ENCODE data around the gene OR5H15. TPM values are rescaled to one million over a fixed set of nuclear protein-coding genes. Genes with fewer than 3 reads are reported as not detected.
"Not testable (repeated sequence)": the region's sequence is repeated elsewhere in the genome, so short reads cannot be mapped to it uniquely, and the experiment has no call there.

The OR5H15 gene
- total and polyA plus RNA-seq, 7 experiments from 2014 or later, result not detected

DNA sequence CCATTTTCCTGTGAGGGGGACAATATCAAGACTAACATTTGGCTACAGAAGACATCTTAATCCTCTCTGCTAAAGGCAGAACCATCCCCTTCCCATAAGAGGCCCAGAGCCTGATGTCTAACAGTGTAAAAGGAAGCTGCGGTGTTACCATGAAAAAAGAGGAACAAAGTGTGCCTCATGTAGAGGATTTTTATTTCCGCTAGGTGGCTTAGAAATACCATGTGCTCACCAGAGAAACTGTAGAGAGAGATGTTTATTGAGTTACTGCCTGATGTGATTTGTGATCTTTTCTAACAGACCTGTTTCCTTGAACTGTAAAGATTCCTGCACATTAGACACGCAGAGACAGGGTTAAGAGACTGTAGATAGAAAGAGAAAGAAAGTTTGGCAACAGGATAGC lies 22.0 kb downstream of the OR5H15 start:
- Histone ChIP-seq H3K36me3 (ENCODE audit: control insufficient read depth in 2 of 3, insufficient read depth in 3 of 3, low read length in 3 of 3) (no peaks in the 10 kb centered on the region), H3K4me3 (ENCODE audit: low read length) (no peak overlapping the region), H3K27me3 (ENCODE audit: control insufficient read depth in 2 of 2, insufficient read depth in 2 of 2, low read length in 2 of 2) (no peaks in the 10 kb centered on the region), H3K4me1 (ENCODE audit: control insufficient read depth in 2 of 2, insufficient read depth in 2 of 2, low read length in 2 of 2) (no peaks in the 10 kb centered on the region), H3K9me3 (ENCODE audit: control insufficient read depth in 2 of 3, low read length in 3 of 3) (no peaks in the 10 kb centered on the region), H3K27ac (ENCODE audit: low read depth, low read length) (no peak overlapping the region)
- peak in 3 of 9 donors; percentile 1 to 10 (median 3) for DNase-seq
- Mint-ChIP-seq H3K4me1 (peaks cover 0 to 5% (median 1%) of the 10 kb centered on the region in 7 donors), H3K27ac (no peak overlapping the region), H3K36me3 (no peaks in the 10 kb centered on the region), H3K4me3 (no peak overlapping the region), H3K9me3 (peaks cover 0 to 2% (median 0%) of the 10 kb centered on the region in 11 donors), H3K27me3 (peaks cover 8 to 19% (median 12%) of the 10 kb centered on the region in 5 donors)
- CTCF ChIA-PET, result no interaction called here
- ATAC-seq, result peak; percentile 66
- POLR2A ChIA-PET, result no interaction called here
- intact Hi-C loops (cut with micrococcal nuclease), result loop anchor here (1.0 to 5.0 kb wide), 5 partner anchors 141 to 624 kb away; partner anchors contain the start of gene GABRR3 (in 1 of the 2)

GRCh38 chr3:98190911-98191310 lies 24.4 kb downstream of the OR5H15 start:
- H3K4me1 Mint-ChIP-seq; H3K9me3 Mint-ChIP-seq; ATAC-seq; H3K27me3 ChIP-seq (ENCODE audit: control insufficient read depth in 2 of 2, insufficient read depth in 2 of 2, low read length in 2 of 2); H3K9me3 ChIP-seq (ENCODE audit: control insufficient read depth in 2 of 3, low read length in 3 of 3); H3K4me3 Mint-ChIP-seq; H3K36me3 Mint-ChIP-seq; H3K27ac Mint-ChIP-seq; H3K4me3 ChIP-seq (ENCODE audit: low read length); CTCF ChIA-PET; H3K27ac ChIP-seq (ENCODE audit: low read depth, low read length); POLR2A ChIA-PET; DNase-seq; H3K36me3 ChIP-seq (ENCODE audit: control insufficient read depth in 2 of 3, insufficient read depth in 3 of 3, low read length in 3 of 3); H3K4me1 ChIP-seq (ENCODE audit: control insufficient read depth in 2 of 2, insufficient read depth in 2 of 2, low read length in 2 of 2); intact Hi-C loops (cut with micrococcal nuclease): not testable (repeated sequence)
- peaks cover 8 to 19% (median 12%) of the 10 kb centered on the region in 5 donors for H3K27me3 Mint-ChIP-seq

GRCh38 chr3:98196293-98196692 lies 29.8 kb downstream of the OR5H15 start:
- ATAC-seq; DNase-seq; H3K4me1 ChIP-seq (ENCODE audit: control insufficient read depth in 2 of 2, insufficient read depth in 2 of 2, low read length in 2 of 2); H3K4me1 Mint-ChIP-seq; POLR2A ChIA-PET; H3K27ac ChIP-seq (ENCODE audit: low read depth, low read length); intact Hi-C loops (cut with micrococcal nuclease); H3K4me3 ChIP-seq (ENCODE audit: low read length); CTCF ChIA-PET; H3K27me3 ChIP-seq (ENCODE audit: control insufficient read depth in 2 of 2, insufficient read depth in 2 of 2, low read length in 2 of 2); H3K4me3 Mint-ChIP-seq; H3K9me3 Mint-ChIP-seq; H3K27ac Mint-ChIP-seq; H3K36me3 ChIP-seq (ENCODE audit: control insufficient read depth in 2 of 3, insufficient read depth in 3 of 3, low read length in 3 of 3); H3K9me3 ChIP-seq (ENCODE audit: control insufficient read depth in 2 of 3, low read length in 3 of 3); H3K36me3 Mint-ChIP-seq: not testable (repeated sequence)
- H3K27me3 Mint-ChIP-seq, result peaks cover 8 to 14% (median 10%) of the 10 kb centered on the region in 5 donors

GRCh38 chr3:98199020-98199419 lies 32.5 kb downstream of the OR5H15 start:
- DNase-seq, result no peak
- no peaks in the 10 kb centered on the region for H3K27me3 ChIP-seq (ENCODE audit: control insufficient read depth in 2 of 2, insufficient read depth in 2 of 2, low read length in 2 of 2)
- no peaks in the 10 kb centered on the region for H3K36me3 ChIP-seq (ENCODE audit: control insufficient read depth in 2 of 3, insufficient read depth in 3 of 3, low read length in 3 of 3)
- H3K27ac ChIP-seq (ENCODE audit: low read depth, low read length), result no peak overlapping the region
- Mint-ChIP-seq H3K27ac (no peak overlapping the region), H3K36me3 (no peaks in the 10 kb centered on the region), H3K9me3 (peaks cover 0 to 6% (median 1%) of the 10 kb centered on the region in 11 donors), H3K4me3 (no peak overlapping the region), H3K4me1 (no peaks in the 10 kb centered on the region), H3K27me3 (peaks cover 0 to 5% (median 0%) of the 10 kb centered on the region in 5 donors)
- ATAC-seq, result no peak
- POLR2A ChIA-PET, result no interaction called here
- no peaks in the 10 kb centered on the region for H3K9me3 ChIP-seq (ENCODE audit: control insufficient read depth in 2 of 3, low read length in 3 of 3)
- intact Hi-C loops (cut with micrococcal nuclease), result no loop called here
- no peak overlapping the region for H3K4me3 ChIP-seq (ENCODE audit: low read length)
- no peaks in the 10 kb centered on the region for H3K4me1 ChIP-seq (ENCODE audit: control insufficient read depth in 2 of 2, insufficient read depth in 2 of 2, low read length in 2 of 2)
- CTCF ChIA-PET, result no interaction called here

- Mint-ChIP-seq H3K4me1 (no peaks in the 10 kb centered on the region), H3K27me3 (peaks cover 0 to 11% (median 0%) of the 10 kb centered on the region in 5 donors), H3K36me3 (no peaks in the 10 kb centered on the region), H3K4me3 (no peak overlapping the region), H3K9me3 (peaks cover 0 to 11% (median 0%) of the 10 kb centered on the region in 11 donors), H3K27ac (no peak overlapping the region)
- H3K27ac ChIP-seq (ENCODE audit: low read depth, low read length), result no peak overlapping the region
- H3K4me1 ChIP-seq (ENCODE audit: control insufficient read depth in 2 of 2, insufficient read depth in 2 of 2, low read length in 2 of 2), result no peaks in the 10 kb centered on the region
- CTCF ChIA-PET, result no interaction called here
- DNase-seq, result no peak
- H3K9me3 ChIP-seq (ENCODE audit: control insufficient read depth in 2 of 3, low read length in 3 of 3), result no peaks in the 10 kb centered on the region
- POLR2A ChIA-PET, result no interaction called here
- H3K27me3 ChIP-seq (ENCODE audit: control insufficient read depth in 2 of 2, insufficient read depth in 2 of 2, low read length in 2 of 2), result no peaks in the 10 kb centered on the region
- no peak for ATAC-seq
- intact Hi-C loops (cut with micrococcal nuclease), result no loop called here
- H3K4me3 ChIP-seq (ENCODE audit: low read length), result no peak overlapping the region
- H3K36me3 ChIP-seq (ENCODE audit: control insufficient read depth in 2 of 3, insufficient read depth in 3 of 3, low read length in 3 of 3), result no peaks in the 10 kb centered on the region
These were observed 42.7 kb downstream of the OR5H15 start for GRCh38 chr3:98209244-98209643.

DNA sequence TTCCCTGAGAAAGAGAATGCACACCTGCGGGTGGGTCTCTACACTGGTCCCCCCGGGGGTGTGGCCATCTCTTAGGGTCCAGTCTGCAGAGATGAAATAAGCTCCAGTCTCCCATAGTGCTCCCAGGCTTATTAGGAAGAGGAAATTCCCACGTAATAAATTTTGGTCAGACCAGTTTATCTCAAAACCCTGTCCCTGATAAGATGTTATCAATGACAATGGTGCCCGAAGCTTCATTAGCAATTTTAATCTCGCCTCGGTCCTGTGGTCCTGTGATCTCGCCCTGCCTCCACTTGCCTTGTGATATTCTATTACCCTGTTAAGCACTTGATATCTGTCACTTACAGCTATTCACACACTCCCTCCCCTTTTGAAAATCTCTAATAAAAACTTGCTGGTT lies 46.8 kb downstream of the OR5H15 start:
- no peak overlapping the region for H3K27ac Mint-ChIP-seq
- CTCF ChIA-PET, result no interaction called here

DNA sequence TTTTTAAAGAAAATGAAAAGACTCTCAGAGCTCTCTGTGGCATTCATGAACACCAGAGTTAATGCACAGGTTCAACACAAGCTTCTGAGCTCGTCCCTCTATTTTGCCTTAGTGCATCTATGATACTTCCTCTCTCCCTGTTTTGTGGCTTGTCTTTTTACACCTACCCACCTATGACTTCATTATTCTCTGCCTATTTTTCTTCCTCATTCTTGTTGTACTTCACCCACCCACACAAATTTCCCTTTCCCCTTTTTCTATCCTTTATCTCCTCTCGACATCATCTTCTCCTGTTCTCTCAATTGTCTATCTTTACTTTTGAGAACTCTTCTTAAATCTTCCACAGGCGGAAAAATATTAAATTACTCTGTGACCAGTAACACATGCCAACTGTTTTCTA lies 48.6 kb downstream of the OR5H15 start:
- Histone ChIP-seq H3K36me3 (ENCODE audit: control insufficient read depth in 2 of 3, insufficient read depth in 3 of 3, low read length in 3 of 3) (no peaks in the 10 kb centered on the region), H3K27ac (ENCODE audit: low read depth, low read length) (no peak overlapping the region), H3K9me3 (ENCODE audit: control insufficient read depth in 2 of 3, low read length in 3 of 3) (no peaks in the 10 kb centered on the region), H3K4me1 (ENCODE audit: control insufficient read depth in 2 of 2, insufficient read depth in 2 of 2, low read length in 2 of 2) (no peaks in the 10 kb centered on the region), H3K4me3 (ENCODE audit: low read length) (no peak overlapping the region), H3K27me3 (ENCODE audit: control insufficient read depth in 2 of 2, insufficient read depth in 2 of 2, low read length in 2 of 2) (no peaks in the 10 kb centered on the region)
- ChIA-PET POLR2A (no interaction called here), CTCF (no interaction called here)
- Mint-ChIP-seq H3K4me3 (no peak overlapping the region), H3K27ac (no peak overlapping the region), H3K27me3 (peaks cover 0 to 12% (median 5%) of the 10 kb centered on the region in 5 donors), H3K4me1 (no peaks in the 10 kb centered on the region), H3K36me3 (no peaks in the 10 kb centered on the region), H3K9me3 (peaks cover 0 to 8% (median 0%) of the 10 kb centered on the region in 11 donors)
- ATAC-seq (no peak), DNase-seq (no peak)
- intact Hi-C loops (cut with micrococcal nuclease), result no loop called here

More for the DNA sequence above, 46.8 kb downstream of the OR5H15 start:
- Mint-ChIP-seq H3K4me3 (no peak overlapping the region), H3K4me1 (no peaks in the 10 kb centered on the region), H3K27me3 (peaks cover 4 to 12% (median 8%) of the 10 kb centered on the region in 5 donors), H3K36me3 (no peaks in the 10 kb centered on the region), H3K9me3 (peaks cover 0 to 11% (median 0%) of the 10 kb centered on the region in 11 donors)
- POLR2A ChIA-PET, result no interaction called here
- H3K27ac ChIP-seq (ENCODE audit: low read depth, low read length), result no peak overlapping the region
- H3K4me3 ChIP-seq (ENCODE audit: low read length), result no peak overlapping the region
- intact Hi-C loops (cut with micrococcal nuclease), result no loop called here
- ATAC-seq (no peak), DNase-seq (no peak)
- H3K9me3 ChIP-seq (ENCODE audit: control insufficient read depth in 2 of 3, low read length in 3 of 3), result no peaks in the 10 kb centered on the region
- H3K27me3 ChIP-seq (ENCODE audit: control insufficient read depth in 2 of 2, insufficient read depth in 2 of 2, low read length in 2 of 2), result no peaks in the 10 kb centered on the region
- no peaks in the 10 kb centered on the region for H3K36me3 ChIP-seq (ENCODE audit: control insufficient read depth in 2 of 3, insufficient read depth in 3 of 3, low read length in 3 of 3)
- H3K4me1 ChIP-seq (ENCODE audit: control insufficient read depth in 2 of 2, insufficient read depth in 2 of 2, low read length in 2 of 2), result no peaks in the 10 kb centered on the region

Measured in naive thymus-derived CD4-positive, alpha-beta T cell (primary cell).